GM23338 (cell line): ENCODE data around the gene OBSL1. TPM values are rescaled to one million over a fixed set of nuclear protein-coding genes. Genes with fewer than 3 reads are reported as not detected.

Experiments used
- ATAC-seq: fragments of 200-7000 bp; cut with Tn5 transposase; 3 replicates; pipeline ENCODE4 v1.9.1; 2020
- DNase-seq: peaks from one replicate; pipeline ENCODE4 v3.0.0-alpha.2; 2015; ENCODE audit warnings: low spot score
- H2AFZ ChIP-seq: fragments of 200-600 bp; sonication (generic); 2 replicates; pipeline ENCODE4 v1.8.0; 2016; ENCODE audit warnings: antibody characterized with exemption, mild to moderate bottlenecking, moderate library complexity
- H3F3A ChIP-seq: fragments of 200-600 bp; sonication (generic); replicated peaks from 2 replicates; pipeline ENCODE4 v1.8.0; 2017; ENCODE audit warnings: antibody characterized with exemption, mixed run types, low read depth
- H3K27ac ChIP-seq: fragments of 200-600 bp; sonication (generic); 2 replicates; pipeline ENCODE4 v1.6.1; 2016; ENCODE audit warnings: low read depth
- H3K27me3 ChIP-seq: fragments of 200-600 bp; sonication (generic); 2 replicates; pipeline ENCODE4 v1.8.0; 2016; ENCODE audit warnings: mild to moderate bottlenecking, mixed run types, moderate library complexity; ENCODE audit not compliant: insufficient read depth
- H3K36me3 ChIP-seq: fragments of 200-600 bp; sonication (generic); 2 replicates; pipeline ENCODE4 v1.8.0; 2016; ENCODE audit warnings: mild to moderate bottlenecking; ENCODE audit not compliant: insufficient read depth
- H3K4me1 ChIP-seq: fragments of 200-600 bp; sonication (generic); 2 replicates; pipeline ENCODE4 v1.8.0; 2016; ENCODE audit warnings: mild to moderate bottlenecking, moderate library complexity; ENCODE audit not compliant: insufficient read depth
- H3K4me2 ChIP-seq: fragments of 200-600 bp; sonication (generic); 2 replicates; pipeline ENCODE4 v1.7.1; 2017; ENCODE audit warnings: mixed run types
- H3K4me3 ChIP-seq: fragments of 200-600 bp; sonication (generic); 2 replicates; pipeline ENCODE4 v1.6.1; 2016; ENCODE audit warnings: mixed run types
- H3K79me2 ChIP-seq: fragments of 200-600 bp; sonication (generic); replicated peaks from 2 replicates; pipeline ENCODE4 v1.8.0; 2017; ENCODE audit warnings: mild to moderate bottlenecking; ENCODE audit not compliant: insufficient read depth
- H3K9me2 ChIP-seq: fragments of 200-600 bp; sonication (generic); 2 replicates; pipeline ENCODE4 v1.8.0; 2017; ENCODE audit not compliant: insufficient read depth
- H4K20me1 ChIP-seq: fragments of 200-600 bp; sonication (generic); replicated peaks from 2 replicates; pipeline ENCODE4 v1.8.0; 2017; ENCODE audit warnings: mild to moderate bottlenecking; ENCODE audit not compliant: insufficient read depth
- H3K27ac Mint-ChIP-seq: 2 replicates; pipeline ENCODE4 v1.8.0; 2020; ENCODE audit warnings: inconsistent platforms, mild to moderate bottlenecking, moderate library complexity, mixed read lengths
- H3K27me3 Mint-ChIP-seq: 3 replicates; pipeline ENCODE4 v1.8.0; 2022; ENCODE audit warnings: low read depth, mild to moderate bottlenecking, moderate library complexity, mixed read lengths, inconsistent platforms; ENCODE audit not compliant: insufficient read depth, poor library complexity
- H3K36me3 Mint-ChIP-seq: 3 replicates; pipeline ENCODE4 v1.8.0; 2021; ENCODE audit warnings: low read depth, mild to moderate bottlenecking, inconsistent platforms, moderate library complexity, mixed read lengths
- H3K4me1 Mint-ChIP-seq: 3 replicates; pipeline ENCODE4 v1.8.0; 2020; ENCODE audit warnings: mild to moderate bottlenecking, inconsistent platforms, mixed read lengths
- H3K4me3 Mint-ChIP-seq: 3 replicates; pipeline ENCODE4 v1.8.0; 2021; ENCODE audit warnings: moderate library complexity, mild to moderate bottlenecking, inconsistent platforms, mixed read lengths
- H3K9me3 Mint-ChIP-seq: 3 replicates; pipeline ENCODE4 v1.8.0; 2020; ENCODE audit warnings: moderate library complexity, mild to moderate bottlenecking, inconsistent platforms, mixed read lengths
- CREB1 ChIP-seq: fragments of 250-450 bp; sonication (Bioruptor Pico); IDR thresholded peaks from 2 replicates; pipeline ENCODE4 v1.5.0; 2020; ENCODE audit warnings: low read depth, mild to moderate bottlenecking, moderate library complexity
- CTCF ChIP-seq, 2 experiments: fragments of 200-600 bp in 1 of 2; sonication (generic) in 1 of 2; conservative IDR thresholded peaks; 2 replicates each; pipeline versions ENCODE4 v1.5.1 to v1.6.1; 2016 to 2017; ENCODE audit warnings: antibody characterized with exemption in 2 of 2, low read depth in 2 of 2, mild to moderate bottlenecking in 2 of 2, moderate library complexity in 1 of 2
- ETS1 ChIP-seq: IDR thresholded peaks from 2 replicates; pipeline ENCODE4 v1.6.1; 2016; ENCODE audit warnings: antibody characterized with exemption
- EZH2 ChIP-seq: fragments of 200-600 bp; sonication (generic); IDR thresholded peaks from one replicate; pipeline ENCODE4 v1.8.0; 2017; ENCODE audit warnings: antibody characterized with exemption, mild to moderate bottlenecking, low read depth; ENCODE audit not compliant: unreplicated experiment
- EZH2phosphoT487 ChIP-seq: fragments of 200-600 bp; sonication (generic); IDR thresholded peaks from one replicate; pipeline ENCODE4 v1.8.1; 2018; ENCODE audit warnings: antibody characterized with exemption; ENCODE audit not compliant: unreplicated experiment
- JUNB ChIP-seq: IDR thresholded peaks from one replicate; pipeline ENCODE4 v1.6.1; 2016; ENCODE audit warnings: antibody characterized with exemption; ENCODE audit not compliant: unreplicated experiment
- NANOG ChIP-seq: IDR thresholded peaks from 2 replicates; pipeline ENCODE4 v1.6.1; 2016; ENCODE audit warnings: antibody characterized with exemption, borderline replicate concordance
- POLR2AphosphoS5 ChIP-seq: IDR thresholded peaks from 2 replicates; pipeline ENCODE4 v1.6.1; 2016; ENCODE audit warnings: antibody characterized with exemption, low read depth
- REST ChIP-seq: IDR thresholded peaks from one replicate; pipeline ENCODE4 v1.6.1; 2018; ENCODE audit warnings: antibody characterized with exemption; ENCODE audit not compliant: unreplicated experiment
- STAT1 ChIP-seq: IDR thresholded peaks from one replicate; pipeline ENCODE4 v1.6.1; 2016; ENCODE audit warnings: antibody characterized with exemption; ENCODE audit not compliant: unreplicated experiment
- ZNF114 ChIP-seq: fragments of 250-450 bp; sonication (Bioruptor Pico); IDR thresholded peaks from 2 replicates; pipeline ENCODE4 v1.5.0; 2020; ENCODE audit warnings: mild to moderate bottlenecking, moderate library complexity
- ZNF331 ChIP-seq: fragments of 250-450 bp; sonication (Bioruptor Pico); IDR thresholded peaks from 2 replicates; pipeline ENCODE4 v1.5.0; 2020; ENCODE audit warnings: low read depth, mild to moderate bottlenecking, moderate library complexity
- ZNF462 ChIP-seq: fragments of 250-450 bp; sonication (Bioruptor Pico); IDR thresholded peaks from 2 replicates; pipeline ENCODE4 v1.5.0; 2020; ENCODE audit warnings: mild to moderate bottlenecking, moderate library complexity
- polyA plus RNA-seq: library from polyadenylated mRNA; unstranded; fragments of >200 nt; fragmentation: Nextera tagmentation; extraction: Ambion mirVana; gene quantifications from 2 replicates; pipeline ENCODE4 v1.2.1, GENCODE V29; 2016
- total RNA-seq: library from RNA; depleted of rRNA; stranded (reverse); fragments of >200 nt; shearing (Covaris generic); gene quantifications from 2 replicates; pipeline ENCODE4 v1.2.3, GENCODE V29; 2014

The OBSL1 gene
- total and polyA plus RNA-seq, 2 experiments from 2014 or later = 94.9 to 207 TPM

GRCh38 chr2:219573166-219573565 lies 1.8 kb upstream of the OBSL1 start:
- Histone ChIP-seq H3K4me1 (peaks cover 53% of the 10 kb centered on the region), H3K9me2 (0 out of 2 replicates have a peak, but pooled peaks cover 4% of the 10 kb centered on the region), H3K4me2 (no peak overlapping the region), H3K27me3 (peaks cover 13% of the 10 kb centered on the region), H2AFZ (no peak overlapping the region), H3K27ac (no peak overlapping the region), H4K20me1 (no peaks in the 10 kb centered on the region), H3K4me3 (no peak overlapping the region), H3F3A (peaks cover 15% of the 10 kb centered on the region), H3K79me2 (peaks cover 10% of the 10 kb centered on the region; the same call in 1 of the 2 replicates), H3K36me3 (no peaks in the 10 kb centered on the region)
- DNase-seq = no peak
- H3K27ac Mint-ChIP-seq = no peak overlapping the region
- no peak for TF ChIP-seq REST
- no peak for TF ChIP-seq EZH2phosphoT487
- TF ChIP-seq ETS1 = no peak
- TF ChIP-seq EZH2 = no peak
- TF ChIP-seq ZNF462 = no peak
- no peak for TF ChIP-seq NANOG
- TF ChIP-seq JUNB = no peak
- no peak for TF ChIP-seq CTCF (conservative IDR thresholded peaks at IDR 0.05; ENCODE audit: low read depth in 2 of 2)
- no peak for TF ChIP-seq ZNF331 (CRISPR knock-in tag)
- no peak for TF ChIP-seq ZNF114
- TF ChIP-seq POLR2AphosphoS5 = no peak
- no peak for TF ChIP-seq CREB1 (CRISPR knock-in tag)
- no peak for TF ChIP-seq STAT1
- H3K4me1 Mint-ChIP-seq = peaks cover 52% of the 10 kb centered on the region
- H3K4me3 Mint-ChIP-seq = no peak overlapping the region; the same call in 2 of the 3 replicates
- no peak for ATAC-seq
- H3K36me3 Mint-ChIP-seq = peaks cover 19% of the 10 kb centered on the region
- H3K27me3 Mint-ChIP-seq = peaks cover 25% of the 10 kb centered on the region
- H3K9me3 Mint-ChIP-seq = peaks cover under 1% of the 10 kb centered on the region; the same call in 1 of the 3 replicates
